Fibroblast of skin of left quadriceps (primary cell): ENCODE data around the gene CNTN1.
"Not testable (repeated sequence)": the region's sequence is repeated elsewhere in the genome, so short reads cannot be mapped to it uniquely, and the experiment has no call there.

Experiments
- DNase-seq, 2 experiments: peaks; one replicate each; pipeline ENCODE4 v3.0.0-alpha.2; 2013; ENCODE audit warnings: low read depth in 2 of 2

The CNTN1 gene

GRCh38 chr12:40701756-40702155 is 9.5 kb downstream of the CNTN1 start:
- DNase-seq, result no peak

DNA sequence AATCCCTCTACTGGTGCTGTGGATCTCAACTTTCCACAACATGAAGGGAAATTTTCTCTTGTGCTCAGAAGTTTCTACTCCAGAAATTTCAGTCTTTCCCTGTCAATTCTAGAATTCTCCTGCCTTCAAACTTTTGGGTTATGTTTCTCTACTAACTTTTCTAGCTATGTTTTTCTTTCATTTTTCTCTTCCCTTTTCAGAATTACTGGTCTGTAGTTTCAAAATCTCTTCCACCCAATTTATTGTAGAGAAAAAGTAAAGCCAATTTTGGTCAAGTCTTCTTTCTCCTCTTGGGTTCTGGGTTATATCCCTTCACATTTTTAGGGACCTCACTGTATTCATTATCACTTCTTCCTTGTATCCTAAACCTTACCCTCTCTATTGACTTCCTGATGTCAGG is 18.9 kb downstream of the CNTN1 start:
- no peak for DNase-seq

DNA sequence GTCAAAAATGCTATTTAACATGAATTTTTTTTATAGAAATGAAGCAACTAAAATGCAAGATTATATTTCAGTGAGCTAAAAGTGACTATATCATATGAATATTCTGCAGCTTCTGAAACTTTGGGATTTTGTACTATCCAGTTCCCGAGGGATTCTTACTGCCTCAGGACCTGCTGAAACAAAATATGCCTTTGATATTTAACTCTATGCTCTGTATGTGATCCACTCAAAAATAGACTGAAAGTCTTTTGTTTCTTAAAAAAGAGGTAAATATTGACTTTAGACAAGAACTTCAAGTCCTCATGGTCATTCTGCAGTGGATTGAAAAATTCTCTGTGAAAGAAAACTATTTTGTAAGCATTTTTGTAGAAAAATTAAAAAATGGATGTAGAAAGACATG is 22.4 kb downstream of the CNTN1 start:
- no peak for DNase-seq

DNA sequence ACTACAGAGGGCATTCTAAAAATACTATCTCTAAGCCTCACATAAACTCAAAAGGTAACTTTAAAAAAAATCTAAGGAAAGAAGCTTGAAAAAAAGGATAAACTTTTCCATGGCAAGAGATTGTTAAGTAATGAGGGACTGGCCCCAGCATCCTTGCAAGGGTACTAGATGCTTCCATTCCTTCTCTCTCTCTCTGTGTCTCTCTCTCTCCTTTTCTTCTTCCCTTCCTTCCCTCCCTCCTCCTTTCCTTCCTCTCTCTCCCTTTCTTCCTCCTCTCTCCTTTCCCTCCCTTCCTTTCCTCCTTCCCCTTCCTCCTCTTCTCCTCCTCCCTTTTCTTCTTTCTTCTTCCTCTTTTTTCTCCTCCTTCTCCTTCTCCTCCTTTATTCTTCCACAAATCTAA is 23.8 kb downstream of the CNTN1 start:
- no peak for DNase-seq

- no peak for DNase-seq
These were observed 25.3 kb downstream of the CNTN1 start for GRCh38 chr12:40717576-40717975.

GRCh38 chr12:40718878-40719372 is 26.7 kb downstream of the CNTN1 start:
- DNase-seq, result no peak

GRCh38 chr12:40723001-40723400 is 30.8 kb downstream of the CNTN1 start:
- no peak for DNase-seq

GRCh38 chr12:40726366-40726765 is 34.1 kb downstream of the CNTN1 start:
- no peak for DNase-seq

DNA sequence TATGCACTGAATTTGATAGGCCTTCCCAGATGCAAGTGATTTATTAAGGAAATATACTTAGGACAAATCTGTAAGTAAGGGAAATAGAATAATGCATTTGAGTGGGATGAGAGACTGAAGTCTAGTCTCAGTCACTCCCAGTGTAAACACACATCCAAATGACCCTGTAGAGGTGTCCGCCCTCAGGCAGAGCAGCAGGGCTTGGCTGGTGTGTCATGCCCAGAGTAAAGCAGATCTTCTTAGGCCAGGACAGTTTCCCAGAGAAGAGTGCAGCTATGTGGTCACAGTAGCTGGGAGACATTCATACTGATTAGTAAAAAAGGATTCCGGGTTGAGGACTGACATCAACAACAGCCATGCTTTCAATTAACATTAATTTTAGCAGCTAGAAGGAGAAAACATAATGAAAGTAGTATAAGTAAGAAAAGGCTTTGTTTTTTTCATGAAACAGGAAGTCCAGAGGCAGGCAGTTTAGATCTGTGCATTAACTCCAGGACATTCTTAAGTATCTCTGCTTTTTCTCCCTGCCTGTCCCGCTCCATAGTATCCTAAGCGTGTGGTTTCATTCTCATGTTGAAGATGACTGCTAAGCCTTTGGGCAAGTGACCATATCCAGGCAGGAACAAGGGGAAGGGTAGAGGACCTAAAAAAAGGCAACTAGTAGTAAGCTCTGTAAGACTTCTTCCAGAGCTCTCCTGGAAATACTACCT is 35.7 kb downstream of the CNTN1 start:
- DNase-seq, result no peak

DNA sequence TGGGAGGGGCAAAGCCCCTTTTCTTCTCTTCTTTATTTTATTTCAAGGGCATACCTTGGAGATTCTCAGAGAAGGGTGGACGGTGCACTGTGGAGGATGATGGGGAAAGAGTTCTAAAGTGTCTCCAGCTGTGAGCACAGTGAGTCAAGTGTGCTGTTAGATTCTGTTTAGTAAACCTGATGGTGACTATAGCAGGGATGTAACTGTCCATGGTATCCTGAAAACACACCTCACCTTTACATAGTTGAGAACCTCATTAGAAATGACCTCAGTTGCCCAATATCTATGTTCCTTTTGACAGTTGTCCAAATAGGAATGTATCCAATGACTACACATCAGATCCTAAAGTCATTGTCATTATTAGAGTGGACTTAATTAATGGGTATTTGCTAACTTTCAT is 38.0 kb downstream of the CNTN1 start:
- DNase-seq, result no peak

- no peak for DNase-seq
These were observed 41.6 kb downstream of the CNTN1 start for GRCh38 chr12:40733871-40734270.

DNA sequence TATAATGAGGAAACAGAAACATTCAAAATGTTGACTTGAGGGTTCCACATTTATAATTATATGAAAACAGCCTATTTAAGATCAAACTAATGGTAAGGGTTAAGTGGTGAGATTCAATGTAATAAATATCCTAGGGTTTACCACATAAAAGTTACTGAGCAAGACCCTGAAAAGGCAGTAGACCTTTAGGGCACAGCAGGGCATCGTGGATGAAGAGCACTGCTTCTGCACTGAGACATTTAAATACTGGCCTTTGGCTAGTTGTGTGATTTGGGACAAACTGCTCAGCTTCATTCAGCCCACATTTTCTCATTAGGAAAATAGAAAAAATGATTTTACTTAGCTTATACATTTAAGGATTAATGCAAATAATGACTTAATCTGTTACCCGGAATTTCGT is 42.0 kb downstream of the CNTN1 start:
- DNase-seq, result no peak

- DNase-seq, result no peak
These were observed 43.5 kb downstream of the CNTN1 start for GRCh38 chr12:40735551-40736230.

- DNase-seq, result not testable (repeated sequence)
These were observed 45.2 kb downstream of the CNTN1 start for GRCh38 chr12:40737416-40737815.

DNA sequence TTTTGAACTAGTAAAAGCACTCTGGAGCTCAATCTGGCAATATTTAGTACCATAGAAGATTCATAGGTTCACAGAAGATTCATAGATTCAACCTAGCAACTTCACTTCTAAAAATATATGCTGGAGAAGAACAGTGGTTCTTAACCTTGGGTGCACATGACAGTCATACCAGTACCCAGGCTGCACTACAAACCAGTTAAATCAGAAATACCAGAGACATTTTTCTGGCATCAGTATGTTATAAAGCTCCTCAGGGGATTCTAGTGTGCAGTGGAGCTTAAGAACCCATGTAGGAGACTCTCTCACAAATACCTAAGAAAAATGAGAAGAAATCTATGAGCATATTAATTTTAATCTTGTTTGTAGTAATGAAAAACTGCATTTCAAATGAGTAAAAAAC is 46.6 kb downstream of the CNTN1 start:
- DNase-seq, result no peak

GRCh38 chr12:40742041-40742440 is 49.8 kb downstream of the CNTN1 start:
- no peak for DNase-seq

DNA sequence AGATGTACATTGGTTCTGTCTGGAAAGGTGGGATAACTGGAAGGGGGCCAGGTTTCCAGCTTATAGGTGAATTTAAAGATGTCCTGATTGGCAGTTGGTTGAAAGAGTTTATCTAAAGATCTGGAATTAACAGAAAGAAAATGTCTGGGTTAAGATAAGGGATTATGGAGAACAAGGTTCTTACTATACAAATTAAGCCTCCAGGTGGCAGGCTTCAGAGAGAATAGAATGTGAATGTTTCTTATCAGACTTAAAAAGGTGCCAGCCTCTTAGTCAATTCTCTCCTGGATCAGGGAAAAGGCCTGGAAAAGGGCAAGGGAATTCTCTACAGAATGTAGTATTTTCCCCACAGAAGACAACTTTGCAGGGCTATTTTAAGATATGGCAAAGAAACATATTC is 53.1 kb downstream of the CNTN1 start:
- DNase-seq, result no peak

DNA sequence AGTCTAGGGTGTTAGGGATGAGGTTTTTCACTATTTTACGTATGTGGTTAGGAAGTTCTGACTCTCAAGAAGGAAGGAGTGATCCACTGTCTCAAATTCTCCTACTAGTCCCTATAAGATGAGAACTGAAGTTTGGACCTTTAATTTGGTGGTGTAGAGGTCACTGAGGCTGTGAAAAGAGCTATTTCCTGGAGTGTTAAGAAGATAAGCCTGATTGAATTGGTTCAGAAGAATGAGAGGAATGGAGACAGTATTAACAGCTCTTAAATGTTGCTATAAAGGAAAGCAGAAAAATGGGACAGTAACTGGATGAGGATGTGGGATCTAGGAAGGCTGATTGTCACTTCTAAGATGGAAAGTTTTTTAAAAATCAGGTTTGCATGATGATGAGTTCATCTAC is 57.6 kb downstream of the CNTN1 start:
- no peak for DNase-seq

- DNase-seq, result no peak
These were observed 59.8 kb downstream of the CNTN1 start for GRCh38 chr12:40752011-40752410.

GRCh38 chr12:40760821-40761220 is 68.6 kb downstream of the CNTN1 start:
- DNase-seq, result no peak

DNA sequence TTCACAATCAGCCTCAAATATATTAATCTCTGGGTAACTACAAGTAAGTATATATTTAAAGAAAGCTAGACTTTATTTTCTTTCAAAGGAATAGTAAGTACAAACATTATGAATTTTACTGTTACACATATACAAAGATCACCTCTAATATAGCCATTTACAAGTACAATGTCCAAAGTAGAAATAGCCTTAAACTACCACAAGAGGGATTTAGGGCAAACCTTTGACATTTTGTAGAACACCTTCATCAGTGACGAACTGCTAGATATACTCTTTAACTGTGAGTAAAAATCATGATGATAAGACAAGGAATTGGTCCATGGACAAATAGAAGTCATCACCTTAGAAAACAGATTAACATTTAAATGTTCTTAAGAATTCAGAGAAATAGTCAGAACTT is 69.8 kb downstream of the CNTN1 start:
- no peak for DNase-seq

DNA sequence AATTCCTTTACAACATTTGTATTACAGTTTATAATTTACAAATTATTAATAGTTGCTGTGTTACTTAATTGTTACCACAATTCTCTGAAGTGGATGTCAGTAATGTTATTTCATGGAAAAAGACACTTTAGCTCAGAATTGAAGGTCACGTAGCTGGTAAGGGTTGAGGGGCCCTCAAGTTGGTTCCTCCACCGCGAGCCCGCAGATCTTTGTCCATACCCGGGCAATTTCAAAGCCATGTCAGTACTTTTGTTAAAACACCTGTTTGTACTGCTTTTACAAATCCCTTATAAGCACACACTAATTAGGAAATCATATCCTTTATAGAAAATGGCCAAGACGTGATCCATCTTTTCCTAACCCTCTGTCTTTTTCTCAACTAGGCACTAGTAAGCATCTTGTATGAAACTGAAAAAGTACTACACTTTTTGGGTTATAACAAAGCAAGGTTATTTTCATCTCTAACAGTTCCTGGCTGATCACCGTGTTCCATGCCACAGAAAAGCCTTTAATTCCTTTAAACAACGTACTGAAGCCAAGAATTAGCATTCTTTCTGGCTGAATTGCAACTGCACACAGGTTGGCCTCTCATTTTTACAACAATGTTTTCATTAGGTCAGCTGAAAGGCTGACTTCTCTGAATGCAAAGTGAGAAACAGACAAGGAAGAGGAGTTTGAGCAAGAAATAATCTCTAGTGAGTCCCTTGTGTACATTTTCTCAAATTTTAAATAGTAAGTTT is 76.1 kb downstream of the CNTN1 start:
- DNase-seq, result no peak

DNA sequence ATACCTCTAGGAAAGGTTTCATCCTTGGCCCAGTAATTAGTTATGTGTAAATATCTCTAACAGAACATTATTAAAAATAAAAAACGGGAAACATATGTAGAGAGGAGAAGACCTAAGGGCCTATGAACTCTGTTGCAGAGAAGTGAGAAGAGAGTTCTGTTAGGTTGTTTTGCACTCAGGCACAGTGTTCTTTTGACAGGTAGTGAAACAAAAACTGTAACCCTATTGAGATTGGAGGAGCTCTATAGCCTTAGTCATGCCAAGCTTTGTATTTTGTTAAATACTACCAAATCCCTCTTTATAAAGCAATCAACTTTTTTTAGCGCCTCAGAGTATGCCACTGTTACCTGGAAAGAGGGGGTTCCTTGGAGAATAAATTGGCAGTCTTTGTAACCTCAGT is 77.6 kb downstream of the CNTN1 start:
- DNase-seq, result no peak
